ENCODE data around the gene CCDC97. TPM values are rescaled to one million over a fixed set of nuclear protein-coding genes. Genes with fewer than 3 reads are reported as not detected.

CCDC97 gene
- total RNA-seq, 2 donors from 2014 or later = 10.6 to 11.2 TPM

DNA sequence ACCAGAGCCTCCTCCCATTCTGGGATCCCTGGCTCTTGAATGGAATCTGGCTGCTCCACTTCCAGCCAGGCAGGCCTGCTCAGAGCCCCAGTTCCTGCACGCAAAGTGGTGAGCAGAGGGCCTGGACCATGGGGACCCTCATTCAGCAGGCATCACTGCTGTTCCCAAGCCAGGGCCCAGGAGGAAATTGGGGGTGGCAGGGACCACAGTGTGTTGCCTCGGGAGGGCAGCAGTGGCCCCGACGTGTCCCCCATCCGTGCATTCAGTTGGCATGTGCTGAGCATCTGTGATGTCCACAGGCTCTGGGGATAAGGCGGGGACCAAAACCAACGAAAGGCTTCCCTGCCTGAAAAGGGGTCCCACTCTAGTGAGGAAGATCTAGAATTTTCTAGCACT lies 11.2 kb downstream of the CCDC97 start:
- no peaks in the 10 kb centered on the region for H3K27me3 ChIP-seq
- H3K4me3 ChIP-seq = no peak overlapping the region
- no peak overlapping the region for H3K27ac ChIP-seq
- intact Hi-C loops (cut with DNase I) = loop anchor here (10.0 kb wide), 1 partner anchor 114 kb away; the partner anchor contains the start of gene DMAC2
- ATAC-seq = no peak
- TF ChIP-seq, protein P1, sequence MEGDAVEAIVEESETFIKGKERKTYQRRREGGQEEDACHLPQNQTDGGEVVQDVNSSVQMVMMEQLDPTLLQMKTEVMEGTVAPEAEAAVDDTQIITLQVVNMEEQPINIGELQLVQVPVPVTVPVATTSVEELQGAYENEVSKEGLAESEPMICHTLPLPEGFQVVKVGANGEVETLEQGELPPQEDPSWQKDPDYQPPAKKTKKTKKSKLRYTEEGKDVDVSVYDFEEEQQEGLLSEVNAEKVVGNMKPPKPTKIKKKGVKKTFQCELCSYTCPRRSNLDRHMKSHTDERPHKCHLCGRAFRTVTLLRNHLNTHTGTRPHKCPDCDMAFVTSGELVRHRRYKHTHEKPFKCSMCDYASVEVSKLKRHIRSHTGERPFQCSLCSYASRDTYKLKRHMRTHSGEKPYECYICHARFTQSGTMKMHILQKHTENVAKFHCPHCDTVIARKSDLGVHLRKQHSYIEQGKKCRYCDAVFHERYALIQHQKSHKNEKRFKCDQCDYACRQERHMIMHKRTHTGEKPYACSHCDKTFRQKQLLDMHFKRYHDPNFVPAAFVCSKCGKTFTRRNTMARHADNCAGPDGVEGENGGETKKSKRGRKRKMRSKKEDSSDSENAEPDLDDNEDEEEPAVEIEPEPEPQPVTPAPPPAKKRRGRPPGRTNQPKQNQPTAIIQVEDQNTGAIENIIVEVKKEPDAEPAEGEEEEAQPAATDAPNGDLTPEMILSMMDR (IDR thresholded peaks at IDR 0.05) = no peak
- H3K4me1 ChIP-seq = peaks cover 24% of the 10 kb centered on the region
- 75 to 80% methylated on average over 6 to 7 of the region's 7 CpGs for WGBS, 2 donors
- peaks cover 0 to 18% of the 10 kb centered on the region in 2 donors for H3K36me3 ChIP-seq (replicated peaks in 1 of 2; ENCODE audit: insufficient read depth in 1 of 2, low read depth in 2 of 2)
- DNase-seq = no peak
- no peaks in the 10 kb centered on the region for H3K9me3 ChIP-seq

DNA sequence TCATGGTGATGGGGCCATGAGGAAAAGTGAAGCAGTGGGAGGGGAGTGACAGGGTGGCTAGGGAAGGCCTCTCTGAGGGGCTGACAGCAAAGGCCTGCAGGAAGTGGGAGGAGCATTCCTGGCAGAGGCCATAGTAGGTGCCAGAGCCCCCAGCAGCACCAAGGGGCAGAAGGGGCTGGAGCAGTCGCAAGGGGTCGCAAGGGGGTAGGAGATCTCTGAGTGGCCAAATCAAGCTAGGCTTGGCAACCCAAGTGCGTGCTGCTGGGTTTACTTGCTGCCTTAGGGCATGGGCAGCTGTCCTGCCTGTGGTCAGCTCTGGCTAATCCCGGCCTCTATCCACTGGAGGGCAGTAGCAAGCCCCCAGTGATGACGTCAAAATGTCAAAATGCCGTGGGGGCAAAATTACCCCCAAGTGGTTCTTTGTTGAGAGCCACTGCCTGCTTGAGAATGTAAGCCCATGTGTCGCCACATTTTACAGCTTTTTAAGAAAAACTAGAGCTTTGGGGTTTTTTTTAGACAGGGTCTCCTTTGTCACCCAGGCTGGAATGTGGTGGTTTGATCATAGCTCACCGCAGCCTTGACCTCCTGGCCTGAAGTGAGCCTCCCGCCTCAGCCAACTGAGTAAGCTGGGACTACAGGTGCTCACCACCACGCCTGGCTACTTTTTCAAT lies 11.8 kb downstream of the CCDC97 start:
- peaks cover 29% of the 10 kb centered on the region for H3K4me1 ChIP-seq
- peaks cover 0 to 12% of the 10 kb centered on the region in 2 donors for H3K36me3 ChIP-seq (replicated peaks in 1 of 2; ENCODE audit: insufficient read depth in 1 of 2, low read depth in 2 of 2)
- intact Hi-C loops (cut with DNase I) = loop anchor here (10.0 kb wide), 1 partner anchor 113 kb away; the partner anchor contains the start of gene DMAC2
- H3K4me3 ChIP-seq = no peak overlapping the region
- TF ChIP-seq POLR2A (IDR thresholded peaks at IDR 0.05) = no peak
- TF ChIP-seq, protein P1 (IDR thresholded peaks at IDR 0.05) = peak in 6 of 7 experiments; percentile 36 to 53 (median 46)
- WGBS, 2 donors = 58 to 64% methylated on average over 8 to 10 of the region's 10 CpGs
- no peaks in the 10 kb centered on the region for H3K9me3 ChIP-seq
- ATAC-seq (no peak), DNase-seq (peak in 2 of 4 donors; percentile 47 to 54)
- H3K27me3 ChIP-seq = no peaks in the 10 kb centered on the region
- H3K27ac ChIP-seq = peak overlapping the region in 1 of 4 donors; percentile 14

DNA sequence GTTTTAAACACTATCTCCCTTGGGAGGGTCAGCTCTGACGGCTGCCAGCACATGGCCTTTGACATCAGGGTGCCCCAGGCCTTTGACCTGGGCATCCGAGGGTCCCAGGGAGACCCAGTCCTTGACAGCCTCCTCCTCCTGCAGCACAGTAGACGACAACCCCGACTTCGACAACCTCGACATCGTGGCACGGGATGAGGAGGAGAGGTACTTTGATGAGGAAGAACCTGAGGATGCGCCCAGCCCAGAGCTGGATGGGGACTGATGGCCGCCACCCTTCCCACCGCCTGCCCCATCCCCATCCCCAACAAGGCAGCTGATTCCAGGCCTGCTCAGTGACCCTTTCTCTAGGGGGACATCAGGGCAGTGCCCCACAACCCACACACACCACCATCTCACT lies 12.5 kb downstream of the CCDC97 start:
- DNase-seq (no peak), ATAC-seq (no peak)
- Histone ChIP-seq H3K9me3 (no peaks in the 10 kb centered on the region), H3K4me1 (peaks cover 36% of the 10 kb centered on the region), H3K27ac (peak overlapping the region in 1 of 4 donors; percentile 14), H3K36me3 (replicated peaks in 1 of 2; ENCODE audit: insufficient read depth in 1 of 2, low read depth in 2 of 2) (peaks cover 0 to 12% of the 10 kb centered on the region in 2 donors), H3K4me3 (no peak overlapping the region), H3K27me3 (no peaks in the 10 kb centered on the region)
- 86 to 90% methylated on average over 5 to 11 of the region's 11 CpGs for WGBS, 2 donors
- TF ChIP-seq, protein P1 (IDR thresholded peaks at IDR 0.05) = no peak
- TF ChIP-seq POLR2A (IDR thresholded peaks at IDR 0.05) = no peak
- intact Hi-C loops (cut with DNase I) = loop anchor here (10.0 kb wide), 1 partner anchor 112 kb away; the partner anchor contains the start of gene DMAC2

DNA sequence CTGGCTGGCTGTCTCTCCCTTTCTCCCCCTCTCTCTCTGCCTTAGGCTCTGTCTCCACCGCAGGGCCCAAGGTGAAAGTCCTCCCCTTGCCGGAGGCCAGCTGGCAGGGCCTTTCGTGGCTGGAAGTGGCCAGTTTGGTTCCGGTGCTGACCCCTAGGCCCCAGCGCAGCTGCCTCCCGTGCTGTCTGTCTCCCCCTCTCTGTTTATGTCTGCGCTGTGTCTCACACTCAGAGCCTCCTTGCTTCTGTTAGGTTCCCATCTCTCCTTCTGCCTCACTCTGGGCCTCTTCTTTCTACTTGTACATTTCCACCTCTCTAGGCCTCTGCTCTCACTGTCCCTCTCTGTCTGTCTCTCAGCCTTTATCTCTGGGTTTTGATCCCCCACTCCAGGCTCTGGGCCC lies 13.1 kb downstream of the CCDC97 start:
- Histone ChIP-seq H3K9me3 (no peaks in the 10 kb centered on the region), H3K4me3 (no peak overlapping the region), H3K27ac (peak overlapping the region; percentile 38 to 68 (median 60)), H3K36me3 (replicated peaks in 1 of 2; ENCODE audit: insufficient read depth in 1 of 2, low read depth in 2 of 2) (peaks cover 0 to 12% of the 10 kb centered on the region in 2 donors), H3K27me3 (no peaks in the 10 kb centered on the region), H3K4me1 (peaks cover 42% of the 10 kb centered on the region)
- no peak for DNase-seq
- no peak for TF ChIP-seq POLR2A (IDR thresholded peaks at IDR 0.05)
- TF ChIP-seq, protein P1 (IDR thresholded peaks at IDR 0.05) = no peak
- WGBS, 2 donors = 64% methylated on average over 7 of the region's 7 CpGs
- ATAC-seq = no peak
- intact Hi-C loops (cut with DNase I) = loop anchor here (10.0 kb wide), 1 partner anchor 112 kb away; the partner anchor contains the start of gene DMAC2
